HepG2 (cell line): ENCODE results near the gene VPS37B. TPM values are rescaled to one million over a fixed set of nuclear protein-coding genes. Genes with fewer than 3 reads are reported as not detected.

Experiments used
- HOXA7 ChIP-seq: sonication (generic); formaldehyde crosslinking; IDR thresholded peaks from 2 replicates; pipeline ENCODE4 v1.8.1; 2022; ENCODE audit warnings: mild to moderate bottlenecking, missing genetic modification reagents, moderate library complexity
- HOXD1 ChIP-seq: sonication (generic); formaldehyde crosslinking; IDR thresholded peaks from 2 replicates; pipeline ENCODE4 v1.5.0; 2020; ENCODE audit warnings: missing genetic modification reagents
- KLF16 ChIP-seq, 2 experiments: sonication (generic) in 1 of 2; formaldehyde crosslinking in 1 of 2; IDR thresholded peaks; 2 replicates each; pipeline versions ENCODE4 v1.6.1 to v1.8.0; 2016 to 2023; ENCODE audit warnings: missing genetic modification reagents in 2 of 2, missing compliant biosample characterization in 1 of 2
- RCOR2 ChIP-seq: IDR thresholded peaks from 2 replicates; pipeline ENCODE4 v1.6.1; 2016; ENCODE audit warnings: missing biosample characterization, missing genetic modification reagents
- TCF12 ChIP-seq, 2 experiments: fragments of 450-650 bp in 1 of 2; sonication (generic) in 1 of 2; formaldehyde crosslinking in 1 of 2; IDR thresholded peaks; 2 replicates each; pipeline versions ENCODE4 v1.6.1 to v1.8.0; 2017 to 2022; ENCODE audit warnings: antibody characterized with exemption in 1 of 2, mild to moderate bottlenecking in 1 of 2, missing genetic modification reagents in 1 of 2, moderate library complexity in 1 of 2
- TRIM24 ChIP-seq: sonication (generic); formaldehyde crosslinking; IDR thresholded peaks from 2 replicates; pipeline ENCODE4 v1.8.0; 2022; ENCODE audit warnings: mild to moderate bottlenecking, missing genetic modification reagents
- ZNF331 ChIP-seq: sonication (generic); formaldehyde crosslinking; IDR thresholded peaks from 2 replicates; pipeline ENCODE4 v1.4.0; 2020; ENCODE audit warnings: missing genetic modification reagents
- ZNF629 ChIP-seq: sonication (generic); formaldehyde crosslinking; conservative IDR thresholded peaks from 2 replicates; pipeline ENCODE4 v1.5.0; 2020; ENCODE audit warnings: missing genetic modification reagents
- polyA plus RNA-seq, 8 experiments: library from polyadenylated mRNA; depleted of rRNA in 3 of 8; stranded (reverse) in 7 of 8; unstranded in 1 of 8; fragments of >200 nt; fragmentation: Illumina TruSeq in 4 of 8; extraction: Trizol in 4 of 8; gene quantifications; 2 replicates each; pipeline versions ENCODE4 v1.2.1 to v1.2.3, GENCODE V29; 2011 to 2016; ENCODE audit warnings: low read depth in 4 of 8, missing spikeins in 1 of 8, mixed read lengths in 1 of 8; ENCODE audit not compliant: insufficient read depth in 1 of 8
- total RNA-seq, 5 experiments: library from RNA; depleted of rRNA; stranded (reverse); fragments of >200 nt; fragmentation: Illumina TruSeq; extraction: Trizol; gene quantifications; 2 replicates each; pipeline ENCODE4 v1.2.3, GENCODE V29; 2016; ENCODE audit warnings: low read depth in 1 of 5
- TF ChIP-seq, protein P1 (sequence below), 2 experiments: sonication (generic) in 1 of 2; formaldehyde crosslinking in 1 of 2; IDR thresholded peaks; 2 replicates each; pipeline versions ENCODE4 v1.4.0 to v1.6.1; 2018 to 2020; ENCODE audit warnings: missing genetic modification reagents in 2 of 2, borderline replicate concordance in 1 of 2, low read depth in 1 of 2, mild to moderate bottlenecking in 1 of 2, missing biosample characterization in 1 of 2
- TF ChIP-seq, protein P2 (sequence below): sonication (generic); formaldehyde crosslinking; conservative IDR thresholded peaks from 2 replicates; pipeline ENCODE4 v1.8.0; 2022; ENCODE audit warnings: mild to moderate bottlenecking, moderate library complexity, missing genetic modification reagents

The VPS37B gene
- total and polyA plus RNA-seq, 2 of the 13 experiments (the other 11 are each of a cell fraction or from before 2014, with no cell fraction given) = 4.6 to 5.3 TPM

DNA sequence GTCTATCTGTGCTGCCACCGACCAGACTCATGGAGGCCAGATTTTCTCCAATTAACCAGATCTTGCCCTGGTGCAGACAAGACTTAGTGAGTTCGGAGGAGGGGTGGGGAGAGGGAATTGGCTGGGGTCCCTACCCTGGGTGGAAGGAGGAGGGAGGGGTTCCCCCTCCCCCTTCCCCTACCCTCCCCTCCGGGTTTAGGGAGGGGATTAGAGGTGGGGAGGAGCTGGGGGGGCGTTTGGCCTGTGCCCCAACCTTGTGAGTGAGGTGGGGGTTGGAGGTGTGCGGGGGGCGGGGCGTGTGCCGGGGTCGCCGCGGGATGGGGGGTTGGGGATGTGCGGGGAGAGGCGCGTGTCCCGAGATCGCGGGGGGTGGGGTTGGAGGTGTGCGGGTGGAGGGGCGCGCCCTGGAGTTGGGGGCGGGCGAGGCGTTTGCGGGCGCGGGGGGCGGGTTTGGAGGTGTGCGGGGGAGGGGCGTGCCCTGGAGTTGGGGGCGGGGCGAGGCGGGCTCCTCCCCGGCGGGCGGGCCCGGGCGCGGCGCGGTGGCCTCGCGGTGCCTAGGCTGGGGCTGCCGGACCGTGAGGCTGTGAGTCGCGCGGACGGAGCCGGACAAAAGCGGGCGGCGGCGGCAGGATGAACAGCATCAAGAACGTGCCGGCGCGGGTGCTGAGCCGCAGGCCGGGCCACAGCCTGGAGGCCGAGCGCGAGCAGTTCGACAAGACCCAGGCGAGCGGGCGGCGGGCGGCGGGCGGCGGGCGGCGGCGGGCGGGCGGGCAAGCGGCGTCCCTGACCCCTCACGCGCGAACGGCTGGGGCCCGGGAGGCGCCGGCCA is 60.8 kb downstream of the VPS37B start, which contains the start of gene HIP1R (continued):
- TF ChIP-seq ZNF629 (no peak), HOXA7 (CRISPR knock-in tag) (no peak), TRIM24 (CRISPR knock-in tag) (no peak), HOXD1 (CRISPR knock-in tag) (no peak), TCF12 (IDR thresholded peaks at IDR 0.05) (no peak), TCF12 (CRISPR knock-in tag; IDR thresholded peaks at IDR 0.05) (no peak), KLF16 (CRISPR knock-in tag; IDR thresholded peaks at IDR 0.05) (no peak), RCOR2 (CRISPR knock-in tag) (no peak), ZNF331 (CRISPR knock-in tag) (no peak)
- TF ChIP-seq, protein P1, sequence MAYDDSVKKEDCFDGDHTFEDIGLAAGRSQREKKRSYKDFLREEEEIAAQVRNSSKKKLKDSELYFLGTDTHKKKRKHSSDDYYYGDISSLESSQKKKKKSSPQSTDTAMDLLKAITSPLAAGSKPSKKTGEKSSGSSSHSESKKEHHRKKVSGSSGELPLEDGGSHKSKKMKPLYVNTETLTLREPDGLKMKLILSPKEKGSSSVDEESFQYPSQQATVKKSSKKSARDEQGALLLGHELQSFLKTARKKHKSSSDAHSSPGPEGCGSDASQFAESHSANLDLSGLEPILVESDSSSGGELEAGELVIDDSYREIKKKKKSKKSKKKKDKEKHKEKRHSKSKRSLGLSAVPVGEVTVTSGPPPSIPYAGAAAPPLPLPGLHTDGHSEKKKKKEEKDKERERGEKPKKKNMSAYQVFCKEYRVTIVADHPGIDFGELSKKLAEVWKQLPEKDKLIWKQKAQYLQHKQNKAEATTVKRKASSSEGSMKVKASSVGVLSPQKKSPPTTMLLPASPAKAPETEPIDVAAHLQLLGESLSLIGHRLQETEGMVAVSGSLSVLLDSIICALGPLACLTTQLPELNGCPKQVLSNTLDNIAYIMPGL (CRISPR knock-in tag; IDR thresholded peaks at IDR 0.05; ENCODE audit: borderline replicate concordance in 1 of 2, low read depth in 1 of 2) = no peak
- TF ChIP-seq, protein P2, sequence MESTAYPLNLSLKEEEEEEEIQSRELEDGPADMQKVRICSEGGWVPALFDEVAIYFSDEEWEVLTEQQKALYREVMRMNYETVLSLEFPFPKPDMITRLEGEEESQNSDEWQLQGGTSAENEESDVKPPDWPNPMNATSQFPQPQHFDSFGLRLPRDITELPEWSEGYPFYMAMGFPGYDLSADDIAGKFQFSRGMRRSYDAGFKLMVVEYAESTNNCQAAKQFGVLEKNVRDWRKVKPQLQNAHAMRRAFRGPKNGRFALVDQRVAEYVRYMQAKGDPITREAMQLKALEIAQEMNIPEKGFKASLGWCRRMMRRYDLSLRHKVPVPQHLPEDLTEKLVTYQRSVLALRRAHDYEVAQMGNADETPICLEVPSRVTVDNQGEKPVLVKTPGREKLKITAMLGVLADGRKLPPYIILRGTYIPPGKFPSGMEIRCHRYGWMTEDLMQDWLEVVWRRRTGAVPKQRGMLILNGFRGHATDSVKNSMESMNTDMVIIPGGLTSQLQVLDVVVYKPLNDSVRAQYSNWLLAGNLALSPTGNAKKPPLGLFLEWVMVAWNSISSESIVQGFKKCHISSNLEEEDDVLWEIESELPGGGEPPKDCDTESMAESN (CRISPR knock-in tag) = no peak
